Upper lobe of left lung (tissue), 6 donors: ENCODE measurements around the gene TMEM225B. TPM values are rescaled to one million over a fixed set of nuclear protein-coding genes. Genes with fewer than 3 reads are reported as not detected.

ENCODE experiments used
- ATAC-seq, 2 donors: fragments of 200-7000 bp; cut with Tn5 transposase; one replicate each; pipeline ENCODE4 v1.9.1; 2022; ENCODE audit warnings: mild to moderate bottlenecking in 2 of 2, moderate library complexity in 2 of 2; ENCODE audit not compliant: low FRiP score in 2 of 2
- DNase-seq, 2 donors: peaks; one replicate each; pipeline ENCODE4 v3.0.0-alpha.2; 2019 to 2020
- H3K27ac ChIP-seq, 4 donors: fragments of 200-600 bp; sonication (generic); one replicate each; pipeline ENCODE4 v1.5.1; 2016 to 2019
- H3K27me3 ChIP-seq, 4 donors: fragments of 200-600 bp; sonication (generic); one replicate each; pipeline ENCODE4 v1.5.1; 2017 to 2019
- H3K36me3 ChIP-seq, 4 donors: fragments of 200-600 bp; sonication (generic); one replicate each; pipeline ENCODE4 v1.5.1; 2016 to 2019
- H3K4me1 ChIP-seq, 4 donors: fragments of 200-600 bp; sonication (generic); one replicate each; pipeline ENCODE4 v1.5.1; 2018 to 2019
- H3K4me3 ChIP-seq, 4 donors: fragments of 200-600 bp; sonication (generic); one replicate each; pipeline ENCODE4 v1.5.1; 2017 to 2019; ENCODE audit warnings: mild to moderate bottlenecking in 2 of 4, moderate library complexity in 1 of 4
- H3K9me3 ChIP-seq, 4 donors: fragments of 200-600 bp; sonication (generic); one replicate each; pipeline ENCODE4 v1.5.1; 2018 to 2019
- EP300 ChIP-seq, 4 donors: sonication (generic); formaldehyde crosslinking; IDR thresholded peaks; one replicate each; pipeline ENCODE4 v1.5.1; 2017; ENCODE audit warnings: antibody characterized with exemption in 4 of 4, control low read depth in 2 of 4
- POLR2A ChIP-seq, 4 donors: fragments of 450-650 bp; IDR thresholded peaks; one replicate each; pipeline ENCODE4 v1.5.1; 2016 to 2017; ENCODE audit warnings: antibody characterized with exemption in 4 of 4, mild to moderate bottlenecking in 2 of 4
- POLR2AphosphoS5 ChIP-seq, 2 donors: sonication (generic); formaldehyde crosslinking; IDR thresholded peaks; one replicate each; pipeline ENCODE4 v1.5.1; 2017; ENCODE audit warnings: antibody characterized with exemption in 2 of 2
- WGBS, 2 donors: methylation state at CpG; one replicate each; pipeline ENCODE4 v1.1.5; 2017 to 2018; 5-methylcytosine and 5-hydroxymethylcytosine counted together
- total RNA-seq, 6 donors: library from RNA; depleted of rRNA in 4 of 6; stranded (reverse); fragments of >200 nt in 4 of 6; gene quantifications; one replicate each; pipeline versions ENCODE4 v1.1.0 to v1.2.1, GENCODE V29; 2016 to 2021
- TF ChIP-seq, protein P1 (sequence below), 6 experiments: fragments of 450-650 bp in 4 of 6; fragments of 200-600 bp in 2 of 6; sonication (generic) in 2 of 6; IDR thresholded peaks; one replicate each; pipeline ENCODE4 v1.5.1; 2016 to 2019; ENCODE audit warnings: antibody characterized with exemption in 6 of 6
- donor health status: DM: no; HTN: no; CAD: no; lungs with moderate emphysema.
- donor health status: DM: no; HTN: yes; CAD: no; lungs with severe emphysema.

Gene TMEM225B
- total RNA-seq, 6 donors from 2014 or later, result 0.59 to 3.1 (median 0.91) TPM; not detected in 1

DNA sequence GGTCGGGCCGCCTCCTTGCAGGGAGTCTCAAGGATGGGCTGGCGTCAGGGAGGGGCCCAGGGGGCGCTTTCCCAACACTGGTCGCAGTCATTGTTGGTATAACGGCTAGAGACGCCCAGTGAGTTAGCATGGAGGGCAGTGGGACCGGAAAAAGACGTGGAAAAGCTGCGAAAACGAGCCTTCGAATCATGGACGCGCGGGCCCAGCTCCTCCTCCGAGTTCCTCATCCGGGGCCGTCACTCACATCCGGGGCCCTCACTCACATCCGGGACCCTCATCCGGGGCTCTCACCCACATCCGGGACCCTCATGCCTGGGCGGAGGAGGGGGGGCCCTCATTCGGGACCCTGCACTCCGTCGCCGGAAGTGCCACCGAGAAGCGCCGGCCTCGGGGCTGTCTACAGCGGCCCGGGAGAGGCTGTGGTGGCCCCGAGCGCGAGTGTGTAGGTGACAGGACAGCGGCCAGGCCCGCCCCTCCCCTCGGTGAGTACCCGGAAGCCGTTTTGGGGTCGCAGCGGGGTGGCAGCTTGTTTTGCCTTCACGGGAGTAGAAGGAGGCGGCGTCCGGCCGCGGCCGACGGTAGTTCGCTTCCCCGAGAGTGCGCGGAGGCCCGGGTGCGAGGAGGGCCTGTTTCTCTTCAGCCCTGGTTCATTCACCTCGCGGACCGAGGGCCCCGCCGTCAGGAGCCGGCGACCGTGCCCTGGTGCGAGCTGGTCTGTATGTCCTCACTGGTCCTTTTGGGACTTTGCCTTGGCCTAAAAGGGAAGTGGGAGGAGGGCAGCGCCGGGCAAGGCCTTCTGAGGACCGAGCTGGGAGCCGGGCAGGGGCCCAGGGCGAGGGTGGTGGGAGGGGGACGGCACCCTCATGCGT is 39.5 kb upstream of the TMEM225B start, which contains the start of gene ZNF655:
TSS of gene ZNF655 (plus strand) at position 337 of the 869 bp plus-strand sequence. CDS start 1,918 bp downstream, outside the sequence.
- 0% methylated on average over 14 to 47 of the region's 73 CpGs for WGBS, 2 donors
- peaks cover 23 to 46% (median 30%) of the 10 kb centered on the region in 4 donors for H3K4me1 ChIP-seq

DNA sequence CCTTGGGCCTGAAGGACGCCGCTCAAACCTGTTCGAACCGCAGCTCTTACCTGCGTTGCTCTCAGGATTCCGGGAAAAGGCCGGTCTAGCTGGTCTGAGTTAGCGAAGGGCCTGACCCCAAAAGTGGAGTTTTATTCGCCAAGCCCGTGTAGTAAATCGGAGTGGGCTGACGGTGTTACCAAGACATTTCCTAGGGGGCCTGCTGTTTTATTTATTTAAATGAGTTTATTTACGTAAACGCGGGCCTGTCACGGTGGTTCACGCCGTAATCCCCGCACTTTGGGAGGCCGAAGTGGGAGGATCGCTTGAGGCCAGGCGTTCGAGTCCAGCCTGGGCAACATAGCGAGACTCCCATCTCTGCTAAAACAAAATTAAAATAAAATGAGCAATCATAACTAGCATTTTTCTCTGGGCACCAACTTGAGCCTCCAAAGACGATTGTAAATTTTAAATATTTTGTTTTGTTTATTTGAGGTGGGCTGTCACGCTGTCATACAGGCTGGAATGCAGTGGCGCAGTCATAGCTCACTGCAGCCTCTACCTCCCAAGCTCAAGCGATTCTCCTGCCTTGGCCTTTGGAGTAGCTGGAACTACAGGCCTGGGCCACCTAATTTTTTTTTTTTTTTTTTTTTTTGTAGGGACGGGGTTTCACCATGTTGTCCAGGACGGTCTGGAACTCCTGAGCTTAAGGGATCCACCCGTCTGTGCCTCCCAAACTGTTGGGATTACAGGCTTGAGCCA is 38.7 kb upstream of the TMEM225B start:
- TF ChIP-seq, protein P1, sequence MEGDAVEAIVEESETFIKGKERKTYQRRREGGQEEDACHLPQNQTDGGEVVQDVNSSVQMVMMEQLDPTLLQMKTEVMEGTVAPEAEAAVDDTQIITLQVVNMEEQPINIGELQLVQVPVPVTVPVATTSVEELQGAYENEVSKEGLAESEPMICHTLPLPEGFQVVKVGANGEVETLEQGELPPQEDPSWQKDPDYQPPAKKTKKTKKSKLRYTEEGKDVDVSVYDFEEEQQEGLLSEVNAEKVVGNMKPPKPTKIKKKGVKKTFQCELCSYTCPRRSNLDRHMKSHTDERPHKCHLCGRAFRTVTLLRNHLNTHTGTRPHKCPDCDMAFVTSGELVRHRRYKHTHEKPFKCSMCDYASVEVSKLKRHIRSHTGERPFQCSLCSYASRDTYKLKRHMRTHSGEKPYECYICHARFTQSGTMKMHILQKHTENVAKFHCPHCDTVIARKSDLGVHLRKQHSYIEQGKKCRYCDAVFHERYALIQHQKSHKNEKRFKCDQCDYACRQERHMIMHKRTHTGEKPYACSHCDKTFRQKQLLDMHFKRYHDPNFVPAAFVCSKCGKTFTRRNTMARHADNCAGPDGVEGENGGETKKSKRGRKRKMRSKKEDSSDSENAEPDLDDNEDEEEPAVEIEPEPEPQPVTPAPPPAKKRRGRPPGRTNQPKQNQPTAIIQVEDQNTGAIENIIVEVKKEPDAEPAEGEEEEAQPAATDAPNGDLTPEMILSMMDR (IDR thresholded peaks at IDR 0.05), result no peak
- TF ChIP-seq POLR2A (IDR thresholded peaks at IDR 0.05) (no peak), EP300 (IDR thresholded peaks at IDR 0.05) (no peak), POLR2AphosphoS5 (IDR thresholded peaks at IDR 0.05) (no peak)
- Histone ChIP-seq H3K9me3 (no peaks in the 10 kb centered on the region), H3K27ac (peak overlapping the region; percentile 98 to 100 (median 99)), H3K36me3 (peaks cover 20 to 57% (median 35%) of the 10 kb centered on the region in 4 donors), H3K27me3 (no peaks in the 10 kb centered on the region), H3K4me1 (peaks cover 23 to 46% (median 30%) of the 10 kb centered on the region in 4 donors), H3K4me3 (peak overlapping the region; percentile 78 to 87 (median 80))
- DNase-seq, result no peak
- no peak for ATAC-seq
- WGBS, 2 donors, result 24 to 42% methylated on average over 17 to 31 of the region's 31 CpGs

More for the DNA sequence above, 39.5 kb upstream of the TMEM225B start, which contains the start of gene ZNF655:
- DNase-seq (peak; percentile 89 to 94), ATAC-seq (peak; percentile 96 to 97)
- H3K27ac ChIP-seq, result peak within 1 kb of the TSS; percentile 98 to 100 (median 99)
- peaks cover 15 to 49% (median 28%) of the 10 kb centered on the region in 4 donors for H3K36me3 ChIP-seq
- no peaks in the 10 kb centered on the region for H3K27me3 ChIP-seq
- TF ChIP-seq EP300 (IDR thresholded peaks at IDR 0.05) (no peak), POLR2AphosphoS5 (IDR thresholded peaks at IDR 0.05) (peak; percentile 73 to 83), POLR2A (IDR thresholded peaks at IDR 0.05) (peak in 3 of 4 donors; percentile 71 to 87 (median 86))
- TF ChIP-seq, protein P1 (IDR thresholded peaks at IDR 0.05), result peak in 1 of 6 experiments; percentile 17
- H3K4me3 ChIP-seq, result peak within 1 kb of the TSS; percentile 78 to 87 (median 80)
- H3K9me3 ChIP-seq, result no peaks in the 10 kb centered on the region

DNA sequence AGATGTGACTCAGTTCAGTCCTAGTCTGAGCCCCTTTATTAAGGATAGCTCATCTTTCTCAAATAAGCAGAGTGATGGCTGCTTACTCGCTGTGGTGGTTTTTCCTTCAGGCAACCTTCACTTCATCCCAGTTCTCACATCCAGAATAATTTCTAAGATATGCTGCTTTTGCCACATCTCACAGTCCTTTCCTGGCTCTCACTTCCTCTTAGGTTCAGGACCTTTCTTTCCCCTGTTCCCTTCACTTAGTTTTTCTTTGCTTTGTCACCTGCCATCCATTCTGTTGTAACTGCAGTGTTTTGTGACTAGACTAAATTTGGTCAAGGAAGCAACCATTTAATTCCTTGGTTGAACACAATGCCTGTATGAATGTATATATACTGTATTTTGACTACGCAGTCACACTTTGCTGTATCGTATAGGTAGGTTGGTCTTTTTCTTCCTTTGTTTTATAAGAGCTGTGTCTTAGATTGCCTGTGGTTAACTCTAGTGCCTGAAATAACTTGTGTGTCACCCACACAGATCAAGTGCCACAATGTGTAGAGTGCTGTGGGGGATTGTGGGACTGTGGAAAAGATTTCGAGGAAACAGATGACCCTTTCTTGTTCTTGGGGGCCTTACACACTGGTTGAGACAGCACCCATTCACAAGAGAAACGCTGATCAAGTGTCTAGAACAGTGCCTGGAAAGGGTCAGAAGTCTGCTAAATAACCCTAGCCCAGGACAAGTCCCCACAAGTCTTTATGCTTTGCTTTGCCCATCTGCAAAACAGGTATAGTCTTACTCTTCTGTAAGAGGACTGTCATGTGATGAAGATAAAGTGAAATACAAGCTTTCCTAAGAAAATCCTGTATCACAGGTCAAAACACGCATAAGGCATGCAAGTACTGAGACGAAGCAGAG is 37.0 kb upstream of the TMEM225B start:
- peaks cover 23 to 46% (median 30%) of the 10 kb centered on the region in 4 donors for H3K4me1 ChIP-seq
- H3K36me3 ChIP-seq, result peaks cover 21 to 64% (median 48%) of the 10 kb centered on the region in 4 donors
- 93 to 95% methylated on average over 7 of the region's 7 CpGs for WGBS, 2 donors

DNA sequence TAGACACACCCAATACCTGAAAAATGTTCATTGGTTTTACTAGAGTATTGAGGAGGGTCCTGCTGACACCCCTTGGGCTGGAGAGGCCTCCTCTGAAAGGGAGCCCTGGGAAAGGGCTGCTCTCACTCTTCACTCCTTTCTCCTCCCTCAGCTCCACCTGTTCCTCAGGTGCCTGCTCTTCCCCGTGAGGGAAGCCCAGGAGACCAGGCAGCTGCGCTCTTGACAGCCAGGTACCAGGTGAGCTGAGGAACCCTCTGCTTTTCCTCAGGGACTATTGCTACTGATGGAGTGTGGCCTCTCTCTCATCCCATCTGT is 36.4 kb upstream of the TMEM225B start:
- ATAC-seq (no peak), DNase-seq (no peak)
- WGBS, 2 donors, result 92 to 95% methylated on average over 2 of the region's 2 CpGs
- Histone ChIP-seq H3K4me3 (no peak overlapping the region), H3K4me1 (peaks cover 23 to 41% (median 28%) of the 10 kb centered on the region in 4 donors), H3K9me3 (no peaks in the 10 kb centered on the region), H3K27me3 (no peaks in the 10 kb centered on the region), H3K27ac (peak overlapping the region in 1 of 4 donors; percentile 19), H3K36me3 (peaks cover 21 to 69% (median 52%) of the 10 kb centered on the region in 4 donors)
- no peak for TF ChIP-seq POLR2A (IDR thresholded peaks at IDR 0.05)
- TF ChIP-seq, protein P1 (IDR thresholded peaks at IDR 0.05), result no peak
- no peak for TF ChIP-seq EP300 (IDR thresholded peaks at IDR 0.05)
- no peak for TF ChIP-seq POLR2AphosphoS5 (IDR thresholded peaks at IDR 0.05)

More for the DNA sequence above, 37.0 kb upstream of the TMEM225B start:
- DNase-seq, result no peak
- no peak for ATAC-seq
- Histone ChIP-seq H3K9me3 (no peaks in the 10 kb centered on the region), H3K27ac (peak overlapping the region in 1 of 4 donors; percentile 19), H3K4me3 (no peak overlapping the region), H3K27me3 (no peaks in the 10 kb centered on the region)
- TF ChIP-seq, protein P1 (IDR thresholded peaks at IDR 0.05), result no peak
- TF ChIP-seq EP300 (IDR thresholded peaks at IDR 0.05) (no peak), POLR2A (IDR thresholded peaks at IDR 0.05) (no peak), POLR2AphosphoS5 (IDR thresholded peaks at IDR 0.05) (no peak)
